ENCODE measurements around the gene ZNF217.
A peak's percentile ranks its signal among the peaks of the same experiment; 100 is the strongest.
"Not testable (repeated sequence)": the region's sequence is repeated elsewhere in the genome, so short reads cannot be mapped to it uniquely, and the experiment has no call there.

Gene ZNF217

GRCh38 chr20:53562104-53562764 is 31.4 kb downstream of the ZNF217 start:
- not testable (repeated sequence) for DNase-seq

- no peak for DNase-seq
Observed at GRCh38 chr20:53561505-53561904, 32.1 kb downstream of the ZNF217 start.

DNA sequence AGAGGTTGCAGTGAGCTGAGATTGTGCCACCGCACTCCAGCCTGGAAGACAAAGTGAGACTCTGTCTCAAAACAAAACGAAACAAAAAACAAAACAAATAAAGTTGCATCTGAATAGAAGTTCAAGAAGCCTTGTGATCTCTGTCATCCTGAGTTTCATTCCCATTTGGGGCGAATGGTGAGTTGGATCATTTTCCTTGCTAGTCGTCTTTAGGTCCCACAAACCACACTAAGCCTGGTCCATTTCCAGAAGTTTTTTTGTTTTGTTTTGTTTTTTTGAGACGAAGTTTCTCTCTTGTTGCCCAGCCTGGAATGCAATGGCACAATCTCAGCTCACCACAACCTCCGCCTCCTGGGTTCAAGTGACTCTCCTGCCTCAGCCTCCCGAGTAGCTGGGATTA is 33.8 kb downstream of the ZNF217 start:
- no peak for DNase-seq

DNA sequence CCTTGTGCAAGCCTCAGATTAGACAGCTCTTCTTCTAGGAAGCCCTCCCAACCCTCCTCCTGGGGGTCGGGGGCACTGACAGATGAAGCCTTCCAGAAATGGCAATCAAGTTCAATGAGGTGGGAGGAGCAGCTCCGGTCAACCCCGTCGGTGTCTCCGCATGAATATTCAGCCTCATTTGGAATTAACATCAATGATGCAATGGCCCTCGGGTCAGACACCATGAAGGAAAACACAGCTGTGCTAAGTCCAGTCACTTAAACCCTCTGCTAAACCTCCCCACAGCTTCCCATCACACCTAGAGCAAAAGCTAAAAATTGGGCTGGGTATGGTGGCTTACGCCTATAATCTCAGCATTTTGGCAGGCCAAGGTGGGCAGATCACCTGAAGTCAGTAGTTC is 36.5 kb downstream of the ZNF217 start:
- no peak for DNase-seq

DNA sequence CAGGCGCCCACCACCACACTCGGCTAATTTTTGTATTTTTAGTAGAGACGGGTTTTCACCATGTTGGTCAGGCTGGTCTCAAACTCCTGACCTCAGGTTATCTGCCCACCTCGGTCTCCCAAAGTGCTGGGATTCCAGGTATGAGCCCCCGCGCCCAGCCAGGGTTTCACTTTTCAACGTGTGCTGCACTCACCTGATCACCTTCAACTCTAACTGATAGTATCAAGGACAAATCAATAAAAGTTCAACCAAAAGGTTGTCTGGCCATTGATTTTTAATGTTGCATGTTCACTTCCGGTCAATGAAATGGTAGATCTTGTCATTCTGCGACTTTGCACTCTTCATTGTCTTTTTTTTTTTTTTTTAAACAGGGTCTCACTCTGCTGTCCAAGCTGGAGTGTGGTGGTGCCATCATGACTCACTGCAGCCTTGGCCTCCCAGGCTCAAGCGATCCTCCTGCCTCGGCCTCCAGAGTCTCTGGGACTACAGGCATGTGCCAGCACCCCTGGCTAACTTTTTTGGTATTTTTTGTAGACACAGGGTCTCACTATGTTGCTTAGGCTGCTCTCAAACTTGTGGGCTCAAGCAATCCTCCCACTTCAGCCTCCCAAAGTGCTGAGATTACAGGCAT is 37.3 kb downstream of the ZNF217 start:
- DNase-seq = no peak

- DNase-seq = no peak
Observed at GRCh38 chr20:53555816-53556215, 37.8 kb downstream of the ZNF217 start.

GRCh38 chr20:53555081-53555480 is 38.6 kb downstream of the ZNF217 start:
- DNase-seq = no peak

DNA sequence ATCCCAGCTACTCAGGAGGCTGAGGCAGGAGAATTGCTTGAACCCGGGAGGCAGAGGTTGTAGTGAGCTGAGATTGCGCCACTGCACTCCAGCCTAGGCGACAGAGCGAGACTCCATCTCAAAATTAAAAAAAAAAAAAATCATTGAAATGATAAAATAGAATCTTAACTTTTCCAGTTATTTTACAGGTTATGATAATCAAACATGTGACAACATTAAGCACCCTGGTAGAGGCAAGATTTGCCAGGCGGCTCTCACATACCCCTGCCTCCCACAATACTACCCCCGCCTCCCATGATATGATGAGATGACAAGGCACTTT is 41.1 kb downstream of the ZNF217 start:
- not testable (repeated sequence) for DNase-seq

DNA sequence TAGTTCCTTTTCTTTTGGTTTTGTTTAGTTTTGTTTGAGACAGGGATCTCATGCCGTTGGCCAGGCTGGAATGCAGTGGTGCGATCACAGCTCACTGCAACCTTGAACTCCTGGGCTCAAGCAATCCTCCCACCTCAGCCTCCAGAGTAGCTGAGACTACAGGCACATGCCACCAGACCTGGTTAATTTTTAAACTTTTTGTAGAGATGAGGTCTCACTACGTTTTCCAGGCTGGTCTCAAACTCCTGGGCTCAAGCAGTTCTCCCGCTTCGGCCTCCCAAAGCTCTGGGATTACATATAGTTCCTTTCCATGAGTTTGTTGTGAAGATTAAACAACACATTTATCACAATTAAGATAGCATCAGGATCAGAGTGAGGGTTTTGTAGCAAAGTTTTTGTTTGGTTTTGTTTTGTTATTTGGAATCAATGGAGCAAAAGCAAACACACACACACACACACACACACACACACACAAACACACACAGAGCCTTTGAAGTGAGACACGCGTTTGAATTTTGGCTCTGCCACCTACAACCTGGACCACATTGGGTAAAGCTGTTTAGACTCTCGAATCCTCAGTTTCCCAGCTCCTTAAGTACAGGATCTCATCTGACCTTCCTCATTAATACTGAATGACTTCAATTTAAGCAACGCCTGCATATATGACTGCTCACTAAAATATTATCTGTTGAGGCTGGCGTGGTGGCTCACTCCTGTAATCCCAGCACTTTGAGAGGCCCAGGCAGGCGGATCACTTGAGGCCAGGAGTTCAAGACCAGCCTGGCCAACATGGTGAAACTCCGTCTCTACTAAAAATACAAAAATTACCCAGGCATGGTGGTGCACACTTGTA is 41.7 kb downstream of the ZNF217 start:
- not testable (repeated sequence) for DNase-seq

DNA sequence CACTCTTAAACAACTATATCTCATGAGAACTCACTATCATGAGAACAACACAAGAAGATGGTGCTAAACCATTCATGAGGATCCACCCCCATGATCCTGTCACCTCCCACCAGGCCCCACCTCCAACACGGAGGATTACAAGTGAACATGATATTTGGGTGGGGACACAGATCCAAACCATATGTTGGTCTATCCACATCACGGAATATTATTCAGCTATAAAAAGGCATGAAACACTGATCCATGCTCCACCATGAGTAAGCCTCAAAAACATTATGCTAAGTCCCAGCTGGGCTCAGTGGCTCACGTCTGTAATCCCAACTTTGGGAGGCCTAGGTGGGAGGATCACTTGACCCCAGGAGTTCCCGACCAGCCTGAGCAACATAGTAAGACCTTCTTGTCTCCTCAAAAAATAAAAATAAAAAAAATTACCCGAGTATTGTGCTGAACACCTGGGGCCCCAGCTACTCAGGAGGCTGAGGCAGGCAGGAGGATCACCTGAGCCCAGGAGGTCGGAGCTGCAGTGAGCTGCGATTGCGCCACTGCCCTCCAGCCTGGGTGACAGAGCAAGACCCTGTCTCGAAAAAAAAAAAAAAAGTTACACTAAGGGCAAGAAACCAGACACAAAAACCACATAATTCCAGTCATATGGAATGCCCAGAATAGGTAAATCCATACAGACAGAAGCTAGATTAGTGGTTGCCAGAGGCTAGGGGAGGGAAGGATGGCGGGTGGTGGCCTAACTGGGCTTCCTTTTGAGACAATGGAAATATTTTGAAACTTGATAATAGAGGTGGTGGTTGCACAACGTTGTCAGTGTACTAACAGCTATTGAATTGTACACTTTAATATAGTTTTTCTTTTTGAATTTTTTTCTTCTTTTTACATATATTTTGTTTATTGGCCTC is 43.1 kb downstream of the ZNF217 start:
- DNase-seq = no peak

DNA sequence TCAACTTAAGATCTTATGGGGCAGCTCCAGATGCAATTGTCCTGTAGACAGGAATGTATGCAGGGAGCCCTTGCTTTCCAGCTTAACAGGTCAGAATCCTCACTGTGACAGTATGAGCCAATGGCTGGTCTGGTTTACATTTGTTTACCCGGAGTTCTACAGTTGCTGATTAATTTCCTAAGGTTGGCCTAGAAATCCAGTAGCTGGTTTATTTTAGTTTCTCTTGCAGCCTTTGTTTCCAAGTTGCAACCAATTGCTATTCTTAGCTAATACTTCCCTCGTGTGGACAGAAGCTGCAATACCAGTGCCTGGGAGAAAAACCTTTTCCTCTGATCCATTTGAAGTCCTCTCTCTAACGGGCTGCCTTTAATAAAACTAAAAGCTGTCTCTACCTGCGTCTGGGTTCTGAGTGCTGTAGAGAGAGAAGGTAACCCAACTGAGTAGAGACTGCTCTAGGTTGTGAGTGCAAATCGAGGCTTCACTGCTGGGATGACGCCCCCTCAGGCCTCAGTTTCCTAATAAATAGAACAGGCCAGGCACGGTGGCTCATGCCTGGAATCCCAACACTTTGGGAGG is 45.9 kb downstream of the ZNF217 start:
- DNase-seq = peak; percentile 53 to 62

DNA sequence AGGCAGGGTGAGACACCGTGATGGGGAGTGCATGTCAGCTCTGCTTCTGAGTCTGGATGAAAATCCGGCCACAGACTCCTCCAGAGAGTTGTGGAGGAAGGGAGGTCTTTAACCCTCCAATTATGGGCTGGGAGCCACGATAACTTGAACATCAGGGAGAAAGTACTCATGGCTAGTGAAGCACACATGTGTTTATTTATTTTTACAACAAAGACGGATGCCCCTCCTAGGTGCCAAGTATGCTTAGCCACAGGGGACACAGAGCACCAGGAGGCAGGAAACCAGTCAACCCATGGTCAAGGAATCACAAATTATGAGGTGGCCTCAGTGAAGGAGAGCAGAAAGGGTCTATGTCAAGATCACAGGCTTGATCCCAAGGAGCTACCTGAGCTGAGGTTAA is 54.1 kb downstream of the ZNF217 start:
- DNase-seq = no peak

DNA sequence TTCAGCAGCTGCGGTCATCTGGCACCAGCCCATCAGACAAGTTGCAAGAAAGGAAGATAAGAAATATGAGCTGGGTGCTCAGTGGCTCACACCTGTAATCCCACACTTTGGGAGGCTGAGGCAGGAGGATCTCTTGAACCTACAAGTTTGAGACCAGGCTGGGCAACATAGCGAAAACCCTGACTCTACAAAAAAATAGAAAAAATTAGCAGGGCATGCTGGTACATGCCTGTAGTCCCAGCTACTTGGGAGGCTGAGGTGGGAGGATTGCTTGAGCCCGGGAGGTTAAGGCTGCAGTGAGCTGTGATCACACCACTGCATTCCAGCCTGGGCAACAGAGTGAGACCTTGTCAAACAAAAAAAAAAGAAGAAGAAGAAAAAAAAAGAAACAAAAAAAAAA is 57.3 kb downstream of the ZNF217 start:
- DNase-seq = not testable (repeated sequence)

DNA sequence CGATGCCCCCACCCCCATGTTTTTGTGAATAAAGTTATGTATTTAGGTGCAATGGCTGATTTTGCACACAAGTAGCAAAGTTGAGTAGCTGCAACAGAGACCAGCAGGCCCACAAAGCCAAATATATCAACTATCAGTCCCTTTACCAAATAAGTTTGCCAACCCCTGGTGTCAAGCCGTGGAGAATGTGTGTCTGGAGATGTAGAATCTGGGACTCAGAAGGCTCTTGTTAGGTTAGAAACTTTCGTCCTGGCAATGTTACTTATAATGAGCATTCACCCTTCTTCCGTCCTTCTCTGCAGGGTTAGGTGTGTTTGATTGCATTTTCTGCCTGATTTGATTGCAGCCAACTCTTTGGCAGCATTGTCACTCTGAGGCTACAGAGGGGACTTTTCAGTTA is 57.8 kb downstream of the ZNF217 start:
- DNase-seq = no peak

GRCh38 chr20:53534037-53534436 is 59.6 kb downstream of the ZNF217 start:
- DNase-seq = no peak

GRCh38 chr20:53533500-53533899 is 60.1 kb downstream of the ZNF217 start:
- no peak for DNase-seq

GRCh38 chr20:53532654-53533312 is 60.9 kb downstream of the ZNF217 start:
- not testable (repeated sequence) for DNase-seq

GRCh38 chr20:53530440-53530839 is 63.2 kb downstream of the ZNF217 start:
- DNase-seq = no peak

DNA sequence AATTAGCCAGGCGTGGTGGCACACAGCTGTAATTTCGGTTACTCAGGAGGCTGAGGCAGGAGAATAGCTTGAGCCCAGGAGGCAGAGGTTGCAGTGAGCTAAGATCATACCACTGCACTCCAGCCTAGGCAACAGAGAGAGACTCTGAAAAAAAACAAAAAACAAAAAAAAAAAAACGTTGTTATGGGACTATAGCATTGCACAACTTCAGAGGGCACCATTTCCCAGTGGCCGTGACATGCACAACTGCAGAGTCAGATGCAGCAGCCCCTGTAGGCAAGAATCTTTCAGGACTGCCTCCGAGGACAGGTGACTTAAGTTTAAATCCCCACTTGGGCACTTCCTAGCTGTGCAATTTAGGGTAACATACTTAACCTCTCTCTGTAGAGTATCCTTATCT is 64.0 kb downstream of the ZNF217 start:
- DNase-seq = no peak

DNA sequence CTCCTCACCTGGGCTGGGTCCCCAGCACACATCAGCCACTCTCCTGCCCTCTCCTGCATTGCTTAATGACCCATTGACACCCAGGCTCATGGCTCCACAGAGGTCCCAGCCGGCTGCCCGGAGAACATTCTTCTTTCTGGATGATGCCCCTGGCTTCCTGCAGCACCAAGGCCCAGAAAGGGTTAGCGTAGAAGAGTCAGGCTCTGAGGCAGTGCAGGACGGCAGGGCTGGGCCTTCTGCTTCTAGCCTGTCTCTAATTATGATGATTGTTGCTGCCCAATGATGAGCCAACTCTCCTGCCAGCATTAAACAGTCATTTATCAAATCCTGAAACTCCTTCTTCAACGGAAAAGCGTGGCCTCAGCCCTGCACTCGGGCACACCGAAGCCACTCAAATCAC is 66.4 kb downstream of the ZNF217 start:
- no peak for DNase-seq

GRCh38 chr20:53524589-53525312 is 68.9 kb downstream of the ZNF217 start:
- DNase-seq = no peak
